ENCODE data around the gene CCDC9B. TPM values are rescaled to one million over a fixed set of nuclear protein-coding genes. Genes with fewer than 3 reads are reported as not detected.

CCDC9B gene
- total RNA-seq, 2 experiments from 2014 or later, result 0.53 to 1.6 TPM

DNA sequence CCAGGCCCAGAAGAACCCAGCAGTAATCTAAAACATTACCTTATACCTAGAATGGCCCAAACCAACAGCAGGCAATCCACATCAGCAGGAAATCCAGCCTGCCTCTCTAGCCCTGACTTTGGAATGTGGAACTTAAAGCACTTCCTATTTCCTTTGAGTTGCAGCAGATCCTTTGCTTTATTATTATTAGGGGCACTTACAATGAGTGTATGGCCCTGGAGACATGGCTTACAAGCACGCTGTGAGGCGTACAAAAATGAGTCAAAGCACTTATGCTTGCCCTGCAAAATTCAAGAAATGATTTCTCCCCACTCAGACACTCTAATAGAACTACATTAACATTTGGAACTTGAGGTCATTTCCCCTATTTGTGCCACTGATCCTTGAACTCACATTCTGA is 32.2 kb upstream of the CCDC9B start:
- Mint-ChIP-seq H3K27me3 (no peaks in the 10 kb centered on the region), H3K4me3 (no peak overlapping the region), H3K27ac (no peak overlapping the region), H3K9me3 (no peaks in the 10 kb centered on the region), H3K36me3 (no peaks in the 10 kb centered on the region), H3K4me1 (ENCODE audit: low read depth) (no peaks in the 10 kb centered on the region)
- ChIA-PET CTCF (interaction anchor here (1.5 to 1.8 kb wide), 2 partner anchors 49 to 94 kb away, joined by 4 to 8 read pairs; no protein-coding TSS in a partner anchor), POLR2A (no interaction called here)
- intact Hi-C loops (cut with micrococcal nuclease), result no loop called here
- no peak for DNase-seq

DNA sequence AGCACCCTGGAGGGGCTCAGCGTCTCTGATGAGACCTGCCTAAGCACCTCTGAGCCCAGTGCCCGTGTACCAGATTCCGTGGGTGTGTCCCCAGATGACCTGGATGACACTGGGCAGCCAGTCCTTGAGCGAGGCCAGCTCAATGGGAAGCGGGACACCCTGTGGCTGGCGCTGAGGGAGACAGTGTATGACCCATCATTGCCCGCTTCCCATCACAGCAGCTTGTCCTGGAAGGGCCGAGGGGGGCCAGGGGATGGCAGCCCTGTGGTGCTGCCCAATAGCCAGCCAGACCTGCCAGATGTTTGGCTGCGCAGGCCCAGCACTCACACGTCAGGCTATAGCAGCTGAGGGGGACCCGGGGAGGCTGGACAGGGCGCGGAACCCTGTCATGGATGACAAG is 29.2 kb upstream of the CCDC9B start:
- no peaks in the 10 kb centered on the region for H3K9me3 Mint-ChIP-seq
- CTCF ChIA-PET, result interaction anchor here (0.8 to 5.2 kb wide), 7 partner anchors 15 to 91 kb away, joined by 3 to 49 read pairs (median 6); partner anchors contain the start of genes CCDC9B and PLCB2
- no peak for DNase-seq
- H3K4me1 Mint-ChIP-seq (ENCODE audit: low read depth), result peaks cover 16% of the 10 kb centered on the region
- no peak overlapping the region for H3K4me3 Mint-ChIP-seq
- no peaks in the 10 kb centered on the region for H3K27me3 Mint-ChIP-seq
- intact Hi-C loops (cut with micrococcal nuclease), result loop anchor here (2.0 to 5.0 kb wide), 2 partner anchors 35 to 67 kb away; partner anchors contain the start of gene IVD
- POLR2A ChIA-PET, result interaction anchor here (1.3 to 2.3 kb wide), 2 partner anchors 36 to 325 kb away, joined by 3 to 6 read pairs; partner anchors contain the start of genes IVD and RAD51
- no peak overlapping the region for H3K27ac Mint-ChIP-seq
- no peaks in the 10 kb centered on the region for H3K36me3 Mint-ChIP-seq

DNA sequence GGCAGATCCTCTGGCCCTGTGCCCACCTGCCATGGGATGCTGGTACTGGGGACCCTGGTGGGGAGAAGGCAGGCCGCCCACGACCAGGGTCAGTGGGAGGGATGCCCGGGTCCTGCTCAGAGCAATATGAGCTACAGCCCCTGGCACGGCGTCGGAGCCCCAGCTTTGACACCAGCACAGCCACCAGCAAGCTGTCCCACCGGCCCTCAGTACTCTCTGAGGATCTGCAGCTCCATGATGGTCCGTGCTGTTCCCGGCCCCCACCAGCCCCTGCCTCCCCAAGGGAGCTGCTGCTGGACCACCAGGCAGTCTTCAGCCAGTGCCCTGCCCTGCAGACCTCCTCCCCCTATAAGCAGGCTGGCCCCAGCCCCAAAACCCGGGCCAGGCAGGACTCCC is 28.7 kb upstream of the CCDC9B start:
- intact Hi-C loops (cut with micrococcal nuclease), result loop anchor here (2.0 to 5.0 kb wide), 2 partner anchors 35 to 68 kb away; partner anchors contain the start of gene IVD
- H3K36me3 Mint-ChIP-seq, result no peaks in the 10 kb centered on the region
- peaks cover 16% of the 10 kb centered on the region for H3K4me1 Mint-ChIP-seq (ENCODE audit: low read depth)
- no peaks in the 10 kb centered on the region for H3K9me3 Mint-ChIP-seq
- H3K27ac Mint-ChIP-seq, result no peak overlapping the region
- DNase-seq, result no peak
- H3K4me3 Mint-ChIP-seq, result no peak overlapping the region
- H3K27me3 Mint-ChIP-seq, result no peaks in the 10 kb centered on the region
- ChIA-PET CTCF (interaction anchor here (0.9 to 5.2 kb wide), 11 partner anchors 11 to 152 kb away, joined by 3 to 49 read pairs (median 6); partner anchors contain the start of genes CCDC9B, DISP2, KNSTRN and PLCB2), POLR2A (interaction anchor here (1.3 to 2.3 kb wide), 2 partner anchors 37 to 325 kb away, joined by 3 to 6 read pairs; partner anchors contain the start of genes IVD and RAD51)

DNA sequence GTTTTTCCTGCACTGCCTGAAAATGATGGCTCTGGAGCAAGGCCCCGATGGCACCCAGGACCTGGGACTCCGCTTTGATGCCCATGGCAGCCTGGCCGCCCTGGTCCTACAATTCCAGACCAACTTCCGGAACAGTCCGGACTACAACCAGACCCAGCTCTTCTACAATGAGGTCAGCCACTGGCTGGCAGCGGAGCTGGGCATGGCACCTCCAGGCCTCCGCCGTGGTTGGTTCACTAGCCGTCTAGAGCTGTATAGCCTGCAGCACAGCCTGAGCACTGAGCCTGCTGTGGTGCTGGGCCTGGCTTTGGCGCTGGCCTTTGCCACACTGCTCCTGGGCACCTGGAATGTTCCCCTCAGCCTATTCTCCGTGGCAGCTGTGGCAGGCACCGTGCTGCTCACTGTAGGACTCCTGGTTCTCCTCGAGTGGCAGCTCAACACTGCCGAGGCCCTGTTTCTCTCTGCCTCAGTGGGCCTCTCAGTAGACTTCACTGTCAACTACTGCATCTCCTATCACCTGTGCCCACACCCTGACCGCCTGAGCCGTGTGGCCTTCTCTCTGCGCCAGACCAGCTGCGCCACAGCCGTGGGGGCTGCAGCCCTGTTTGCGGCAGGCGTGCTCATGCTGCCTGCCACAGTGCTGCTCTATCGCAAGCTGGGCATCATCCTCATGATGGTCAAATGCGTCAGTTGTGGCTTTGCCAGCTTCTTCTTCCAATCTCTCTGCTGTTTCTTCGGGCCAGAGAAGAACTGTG is 28.2 kb upstream of the CCDC9B start:
- DNase-seq, result no peak
- H3K36me3 Mint-ChIP-seq, result no peaks in the 10 kb centered on the region
- POLR2A ChIA-PET, result interaction anchor here (1.3 to 2.3 kb wide), 2 partner anchors 37 to 326 kb away, joined by 3 to 6 read pairs; partner anchors contain the start of genes IVD and RAD51
- no peaks in the 10 kb centered on the region for H3K9me3 Mint-ChIP-seq
- intact Hi-C loops (cut with micrococcal nuclease), result loop anchor here (1.0 to 5.0 kb wide), 6 partner anchors 11 to 68 kb away; partner anchors contain the start of genes DISP2 and IVD
- CTCF ChIA-PET, result interaction anchor here (0.7 to 5.2 kb wide), 22 partner anchors 8 to 475 kb away, joined by 3 to 49 read pairs (median 4); partner anchors contain the start of genes CCDC9B, DISP2, INAFM2 and KNSTRN
- no peak overlapping the region for H3K4me3 Mint-ChIP-seq
- H3K27ac Mint-ChIP-seq, result no peak overlapping the region
- peaks cover 16% of the 10 kb centered on the region for H3K4me1 Mint-ChIP-seq (ENCODE audit: low read depth)
- H3K27me3 Mint-ChIP-seq, result no peaks in the 10 kb centered on the region

DNA sequence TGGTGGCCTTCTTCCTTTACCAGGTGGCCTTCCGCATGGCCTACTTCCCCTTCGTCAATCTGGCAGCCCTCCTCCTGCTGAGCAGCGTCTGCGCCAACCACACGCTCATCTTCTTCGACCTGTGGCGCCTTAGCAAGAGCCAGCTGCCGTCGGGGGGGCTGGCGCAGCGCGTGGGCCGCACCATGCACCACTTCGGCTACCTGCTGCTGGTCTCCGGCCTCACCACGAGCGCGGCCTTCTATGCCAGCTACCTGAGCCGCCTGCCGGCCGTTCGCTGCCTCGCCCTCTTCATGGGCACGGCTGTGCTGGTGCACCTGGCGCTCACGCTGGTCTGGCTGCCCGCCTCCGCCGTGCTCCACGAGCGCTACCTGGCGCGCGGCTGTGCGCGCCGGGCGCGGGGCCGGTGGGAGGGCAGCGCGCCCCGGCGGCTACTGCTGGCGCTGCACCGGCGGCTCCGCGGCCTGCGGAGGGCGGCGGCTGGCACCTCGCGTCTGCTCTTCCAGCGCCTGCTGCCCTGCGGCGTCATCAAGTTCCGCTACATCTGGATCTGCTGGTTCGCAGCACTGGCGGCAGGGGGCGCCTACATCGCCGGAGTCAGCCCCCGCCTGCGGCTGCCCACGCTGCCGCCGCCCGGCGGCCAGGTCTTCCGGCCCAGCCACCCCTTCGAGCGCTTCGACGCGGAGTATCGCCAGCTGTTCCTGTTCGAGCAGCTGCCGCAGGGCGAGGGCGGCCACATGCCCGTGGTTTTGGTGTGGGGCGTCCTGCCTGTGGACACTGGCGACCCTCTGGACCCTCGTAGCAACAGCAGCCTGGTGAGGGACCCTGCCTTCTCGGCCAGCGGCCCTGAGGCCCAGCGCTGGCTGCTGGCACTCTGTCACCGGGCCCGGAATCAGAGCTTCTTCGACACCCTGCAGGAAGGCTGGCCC is 27.2 kb upstream of the CCDC9B start:
- peaks cover 16% of the 10 kb centered on the region for H3K4me1 Mint-ChIP-seq (ENCODE audit: low read depth)
- no peaks in the 10 kb centered on the region for H3K9me3 Mint-ChIP-seq
- CTCF ChIA-PET, result interaction anchor here (0.7 to 5.2 kb wide), 26 partner anchors 9 to 476 kb away, joined by 3 to 49 read pairs (median 5); partner anchors contain the start of genes CCDC9B, DISP2, INAFM2 and IVD
- H3K27me3 Mint-ChIP-seq, result no peaks in the 10 kb centered on the region
- POLR2A ChIA-PET, result interaction anchor here (1.0 kb wide), 1 partner anchor 36 kb away, joined by 3 read pairs; no protein-coding TSS in a partner anchor
- no peaks in the 10 kb centered on the region for H3K36me3 Mint-ChIP-seq
- DNase-seq, result peak; percentile 93
- H3K27ac Mint-ChIP-seq, result peak overlapping the region; percentile 2
- intact Hi-C loops (cut with micrococcal nuclease), result loop anchor here (1.0 to 5.0 kb wide), 6 partner anchors 10 to 69 kb away; partner anchors contain the start of genes DISP2 and IVD
- peak overlapping the region; percentile 71 for H3K4me3 Mint-ChIP-seq

DNA sequence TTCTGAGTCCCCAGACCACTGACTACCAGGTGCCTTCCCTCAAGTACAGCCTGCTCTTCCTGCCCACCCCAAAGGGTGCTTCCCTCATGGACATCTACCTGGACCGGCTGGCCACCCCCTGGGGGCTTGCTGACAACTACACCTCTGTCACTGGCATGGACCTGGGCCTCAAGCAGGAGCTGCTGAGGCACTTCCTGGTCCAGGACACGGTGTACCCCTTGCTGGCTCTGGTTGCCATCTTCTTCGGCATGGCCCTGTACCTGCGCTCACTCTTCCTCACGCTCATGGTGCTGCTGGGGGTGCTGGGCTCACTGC is 26.6 kb upstream of the CCDC9B start:
- no peak for DNase-seq
- H3K4me1 Mint-ChIP-seq (ENCODE audit: low read depth), result peaks cover 16% of the 10 kb centered on the region
- no peaks in the 10 kb centered on the region for H3K36me3 Mint-ChIP-seq
- CTCF ChIA-PET, result interaction anchor here (0.7 to 5.2 kb wide), 14 partner anchors 10 to 77 kb away, joined by 3 to 49 read pairs (median 8); partner anchors contain the start of genes CCDC9B, DISP2, IVD and KNSTRN
- POLR2A ChIA-PET, result interaction anchor here (1.0 kb wide), 1 partner anchor 36 kb away, joined by 3 read pairs; no protein-coding TSS in a partner anchor
- intact Hi-C loops (cut with micrococcal nuclease), result loop anchor here (5.0 kb wide), 1 partner anchor 70 kb away; no protein-coding TSS in a partner anchor
- peak overlapping the region; percentile 71 for H3K4me3 Mint-ChIP-seq
- H3K27me3 Mint-ChIP-seq, result no peaks in the 10 kb centered on the region
- no peaks in the 10 kb centered on the region for H3K9me3 Mint-ChIP-seq
- H3K27ac Mint-ChIP-seq, result peak overlapping the region; percentile 2

DNA sequence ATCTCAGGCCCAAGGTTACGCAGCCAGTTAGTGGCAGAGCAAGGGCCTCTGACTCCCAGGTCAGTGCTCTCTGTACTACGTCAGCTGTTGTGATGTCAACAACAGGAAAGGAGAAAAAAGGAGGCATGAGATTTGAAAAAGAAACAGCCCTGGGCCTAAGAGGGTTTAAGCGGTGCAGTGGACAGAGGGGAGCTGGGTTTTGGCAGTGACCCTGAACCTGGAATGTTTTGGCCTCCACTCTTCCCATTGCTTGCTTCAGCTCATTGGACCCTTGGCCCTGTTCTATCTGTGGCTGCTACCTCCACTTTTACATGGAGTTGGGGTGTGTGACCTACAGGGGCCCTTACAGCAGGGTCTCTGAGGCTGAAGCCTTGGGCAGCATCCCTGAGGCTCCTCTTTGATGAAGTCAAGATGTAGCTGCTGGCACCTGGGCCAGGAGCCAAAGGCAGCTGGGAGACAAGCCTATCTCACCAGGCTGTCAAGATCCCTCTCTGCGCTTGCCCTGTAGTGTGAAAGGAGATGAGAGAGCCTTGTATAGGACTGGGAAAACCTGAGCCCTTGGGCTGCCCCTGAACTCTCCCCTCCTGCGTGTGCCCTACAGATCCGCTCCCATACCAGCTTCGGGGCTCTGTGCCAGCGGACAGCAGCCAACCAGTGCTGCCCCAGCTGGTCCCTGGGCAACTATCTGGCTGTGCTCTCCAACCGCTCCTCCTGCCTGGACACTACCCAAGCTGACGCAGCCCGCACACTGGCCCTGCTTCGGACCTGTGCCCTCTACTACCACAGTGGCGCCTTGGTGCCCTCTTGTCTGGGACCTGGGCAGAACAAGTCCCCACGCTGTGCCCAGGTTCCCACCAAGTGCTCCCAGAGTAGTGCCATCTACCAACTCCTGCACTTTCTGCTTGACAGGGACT is 26.0 kb upstream of the CCDC9B start:
- H3K4me1 Mint-ChIP-seq (ENCODE audit: low read depth), result peaks cover 16% of the 10 kb centered on the region
- ChIA-PET POLR2A (no interaction called here), CTCF (interaction anchor here (0.7 to 5.2 kb wide), 9 partner anchors 9 to 56 kb away, joined by 3 to 49 read pairs (median 13); partner anchors contain the start of genes CCDC9B, DISP2 and KNSTRN)
- intact Hi-C loops (cut with micrococcal nuclease), result loop anchor here (5.0 kb wide), 1 partner anchor 71 kb away; no protein-coding TSS in a partner anchor
- H3K27ac Mint-ChIP-seq, result no peak overlapping the region
- DNase-seq, result no peak
- H3K36me3 Mint-ChIP-seq, result no peaks in the 10 kb centered on the region
- H3K27me3 Mint-ChIP-seq, result no peaks in the 10 kb centered on the region
- H3K9me3 Mint-ChIP-seq, result no peaks in the 10 kb centered on the region
- peak overlapping the region; percentile 71 for H3K4me3 Mint-ChIP-seq

DNA sequence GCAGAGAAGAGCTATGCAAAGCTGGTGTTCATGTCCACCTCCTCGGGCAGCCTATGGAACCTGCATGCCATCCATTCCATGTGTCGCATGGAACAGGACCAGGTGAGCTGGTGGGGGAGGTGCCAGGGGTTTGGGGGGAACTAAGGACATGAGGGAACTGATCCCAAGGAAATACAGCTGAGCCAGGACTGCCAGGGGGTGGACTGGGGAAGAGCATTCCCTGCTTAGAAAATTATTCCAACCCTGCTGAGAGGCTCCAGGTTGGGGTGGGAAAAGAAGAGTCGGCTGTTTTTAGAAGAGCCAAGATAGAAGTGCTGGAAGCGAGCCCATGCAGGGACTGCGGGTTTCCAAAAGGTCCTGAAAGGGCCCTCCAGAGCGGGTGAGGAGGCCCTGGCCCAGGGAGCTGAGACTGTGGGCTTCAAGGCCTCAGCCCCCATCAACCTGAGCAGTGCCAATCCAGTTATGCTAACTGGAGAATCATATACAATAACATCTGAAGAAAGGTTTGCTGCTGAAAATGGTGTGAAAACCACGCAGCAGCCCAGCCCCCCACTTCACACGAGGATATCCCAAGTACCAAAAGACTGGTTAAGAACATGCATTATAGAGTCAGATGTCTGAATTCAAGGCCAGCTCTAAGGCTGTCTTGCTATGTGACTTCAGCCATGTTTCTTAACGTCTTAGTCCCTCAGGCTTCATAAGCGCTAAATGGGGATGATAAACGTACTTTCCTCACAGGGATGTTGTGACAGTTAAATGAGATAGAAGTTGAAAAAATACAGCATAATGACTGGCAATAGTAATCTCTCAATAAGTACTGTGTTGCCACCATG is 25.1 kb upstream of the CCDC9B start:
- ChIA-PET CTCF (interaction anchor here (1.0 to 5.2 kb wide), 6 partner anchors 17 to 56 kb away, joined by 4 to 49 read pairs (median 14); partner anchors contain the start of genes CCDC9B and KNSTRN), POLR2A (no interaction called here)
- no peak overlapping the region for H3K27ac Mint-ChIP-seq
- H3K9me3 Mint-ChIP-seq, result no peaks in the 10 kb centered on the region
- no peak for DNase-seq
- intact Hi-C loops (cut with micrococcal nuclease), result loop anchor here (5.0 kb wide), 1 partner anchor 71 kb away; no protein-coding TSS in a partner anchor
- peaks cover 16% of the 10 kb centered on the region for H3K4me1 Mint-ChIP-seq (ENCODE audit: low read depth)
- no peaks in the 10 kb centered on the region for H3K36me3 Mint-ChIP-seq
- no peaks in the 10 kb centered on the region for H3K27me3 Mint-ChIP-seq
- H3K4me3 Mint-ChIP-seq, result no peak overlapping the region

DNA sequence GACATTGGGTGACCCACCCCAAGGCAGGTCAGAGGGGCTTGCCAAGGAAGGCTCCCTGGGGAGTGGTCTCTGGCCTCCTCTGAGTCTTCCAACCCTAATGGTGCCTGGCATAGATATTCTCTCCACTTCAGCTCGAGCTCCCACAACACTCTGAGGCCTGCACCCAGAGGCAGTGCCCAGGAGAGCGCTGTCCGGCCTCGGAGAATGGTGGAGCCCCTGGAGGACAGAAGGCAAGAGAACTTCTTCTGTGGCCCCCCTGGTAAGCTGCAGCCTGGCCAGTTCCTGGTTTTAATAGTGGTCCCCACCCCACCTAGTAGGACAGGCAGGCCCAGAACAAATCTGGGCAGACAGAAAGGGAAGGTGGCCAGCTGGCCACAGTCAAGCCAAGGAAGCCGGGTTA is 24.3 kb upstream of the CCDC9B start:
- H3K27me3 Mint-ChIP-seq, result no peaks in the 10 kb centered on the region
- H3K4me3 Mint-ChIP-seq, result no peak overlapping the region
- H3K36me3 Mint-ChIP-seq, result no peaks in the 10 kb centered on the region

DNA sequence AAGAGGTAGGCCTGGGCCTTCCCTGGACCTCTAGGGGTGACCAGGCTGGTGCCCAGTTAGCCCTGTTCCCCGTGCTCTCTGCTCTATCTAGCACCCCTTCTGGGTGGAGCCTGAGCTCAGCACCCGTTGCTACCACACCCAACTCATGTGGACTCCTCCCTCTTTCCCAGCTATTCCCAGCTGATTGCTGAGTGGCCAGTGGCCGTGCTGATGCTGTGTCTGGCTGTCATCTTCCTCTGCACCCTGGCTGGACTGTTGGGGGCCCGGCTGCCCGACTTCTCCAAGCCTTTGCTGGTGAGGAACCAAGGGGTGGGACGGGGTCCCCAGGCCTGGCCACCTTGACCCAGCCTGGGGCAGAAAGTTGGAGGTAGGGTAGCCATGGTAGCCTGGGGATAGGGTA is 23.5 kb upstream of the CCDC9B start:
- no peak for DNase-seq
- ChIA-PET POLR2A (no interaction called here), CTCF (no interaction called here)
- Mint-ChIP-seq H3K36me3 (no peaks in the 10 kb centered on the region), H3K9me3 (no peaks in the 10 kb centered on the region), H3K4me3 (no peak overlapping the region), H3K27ac (no peak overlapping the region), H3K27me3 (no peaks in the 10 kb centered on the region), H3K4me1 (ENCODE audit: low read depth) (peaks cover 16% of the 10 kb centered on the region)
- intact Hi-C loops (cut with micrococcal nuclease), result no loop called here

More for the DNA sequence above, 24.3 kb upstream of the CCDC9B start:
- intact Hi-C loops (cut with micrococcal nuclease), result loop anchor here (5.0 kb wide), 1 partner anchor 72 kb away; no protein-coding TSS in a partner anchor
- DNase-seq, result no peak
- H3K4me1 Mint-ChIP-seq (ENCODE audit: low read depth), result peaks cover 16% of the 10 kb centered on the region
- no peaks in the 10 kb centered on the region for H3K9me3 Mint-ChIP-seq
- POLR2A ChIA-PET, result no interaction called here
- H3K27ac Mint-ChIP-seq, result no peak overlapping the region
- CTCF ChIA-PET, result interaction anchor here (1.0 to 5.2 kb wide), 3 partner anchors 23 to 57 kb away, joined by 4 to 49 read pairs (median 15); partner anchors contain the start of gene CCDC9B
